Endothelial cell of umbilical vein (primary cell): Measurements from ENCODE around the gene HMCN1. TPM values are rescaled to one million over a fixed set of nuclear protein-coding genes. Genes with fewer than 3 reads are reported as not detected.

Source experiments
- BruUV-seq: library from RNA; stranded (reverse); fragments of 400-500 nt; replicated peaks from 2 replicates; lab custom pipeline; 2021; lab: Mats Ljungman, UMichigan
- CTCF ChIA-PET: fragments of 300-600, 350-600 bp; sonication (Branson Sonifier 250); formaldehyde crosslinking; loops from one replicate; lab custom pipeline; 2021; ENCODE audit warnings: antibody characterized with exemption, inconsistent platforms; lab: Charles Lee
- POLR2A ChIA-PET: fragments of 300-600, 350-600 bp; sonication (Branson Sonifier 250); formaldehyde crosslinking; loops from one replicate; lab custom pipeline; 2021; ENCODE audit warnings: antibody characterized with exemption, inconsistent platforms; lab: Charles Lee
- DNase-seq: peaks from one replicate; pipeline ENCODE4 v3.0.0-alpha.2; 2011; ENCODE audit warnings: low read depth, low spot score
- FAIRE-seq: peaks from 2 replicates; lab custom pipeline; 2011; peaks lifted over from hg19 to GRCh38; lab: Jason Lieb, UNC
- H2AFZ ChIP-seq: 2 replicates; pipeline ENCODE4 v1.6.0; 2012; ENCODE audit warnings: low read depth, low read length, control low read depth, inconsistent platforms
- H3K27ac ChIP-seq: 2 replicates; pipeline ENCODE4 v1.5.1; 2011; ENCODE audit warnings: low read depth, mild to moderate bottlenecking, control low read depth, low read length, moderate library complexity; ENCODE audit not compliant: insufficient read depth
- H3K27me3 ChIP-seq, 2 experiments: 2 replicates each; pipeline versions ENCODE4 v1.6.0 to v1.6.1; 2011; ENCODE audit warnings: low read length in 2 of 2, mixed read lengths in 1 of 2; ENCODE audit not compliant: control insufficient read depth in 2 of 2, insufficient read depth in 2 of 2
- H3K36me3 ChIP-seq, 2 experiments: 2 replicates in 1 of 2; 3 replicates in 1 of 2; pipeline ENCODE4 v1.5.1; 2011; ENCODE audit warnings: low read length in 2 of 2, mild to moderate bottlenecking in 1 of 2, moderate library complexity in 1 of 2; ENCODE audit not compliant: control insufficient read depth in 2 of 2, insufficient read depth in 2 of 2; ENCODE audit errors: extremely low read depth in 1 of 2
- H3K4me1 ChIP-seq: 3 replicates; pipeline ENCODE4 v1.5.1; 2011; ENCODE audit warnings: mild to moderate bottlenecking, low read length; ENCODE audit not compliant: control insufficient read depth, insufficient read depth; ENCODE audit errors: extremely low read depth
- H3K4me2 ChIP-seq: 2 replicates; pipeline ENCODE4 v1.6.1; 2011; ENCODE audit warnings: low read length, control low read depth, mixed read lengths; ENCODE audit not compliant: insufficient read depth
- H3K4me3 ChIP-seq, 3 experiments: fragments of 200-600 bp in 1 of 3; sonication (generic), shearing (Covaris generic) in 1 of 3; replicated peaks in 1 of 3; 2 replicates each; pipeline ENCODE4 v1.5.1; 2011 to 2016; ENCODE audit warnings: control low read depth in 3 of 3, low read length in 3 of 3, mild to moderate bottlenecking in 2 of 3, inconsistent platforms in 1 of 3, low read depth in 1 of 3, moderate library complexity in 1 of 3; ENCODE audit not compliant: insufficient read depth in 1 of 3
- H3K79me2 ChIP-seq: 2 replicates; pipeline ENCODE4 v1.6.0; 2012; ENCODE audit warnings: low read length, inconsistent platforms; ENCODE audit not compliant: control insufficient read depth, insufficient read depth
- H3K9ac ChIP-seq: replicated peaks from 2 replicates; pipeline ENCODE3; 2011; ENCODE audit warnings: low read length, control low read depth; ENCODE audit not compliant: insufficient read depth; ENCODE audit errors: extremely low read depth
- H3K9me1 ChIP-seq: replicated peaks from 3 replicates; pipeline ENCODE4 v1.6.0; 2011; ENCODE audit warnings: mild to moderate bottlenecking, low read length; ENCODE audit not compliant: control insufficient read depth, insufficient read depth; ENCODE audit errors: extremely low read depth
- H3K9me3 ChIP-seq: replicated peaks from 2 replicates; pipeline ENCODE4 v1.5.1; 2012; ENCODE audit warnings: low read length, inconsistent platforms; ENCODE audit not compliant: control insufficient read depth, insufficient read depth
- H4K20me1 ChIP-seq: replicated peaks from 2 replicates; pipeline ENCODE3; 2011; ENCODE audit warnings: mild to moderate bottlenecking, low read length; ENCODE audit not compliant: control insufficient read depth, insufficient read depth; ENCODE audit errors: extremely low read depth
- EZH2 ChIP-seq: IDR thresholded peaks from 2 replicates; pipeline ENCODE4 v1.6.1; 2012; ENCODE audit warnings: borderline replicate concordance, low read depth, mild to moderate bottlenecking, moderate library complexity, low read length, inconsistent platforms; ENCODE audit not compliant: severe bottlenecking
- FOS ChIP-seq: IDR thresholded peaks from 2 replicates; pipeline ENCODE4 v1.6.1; 2011; ENCODE audit warnings: mild to moderate bottlenecking, low read length, moderate library complexity, borderline replicate concordance; ENCODE audit not compliant: insufficient read depth
- GATA2 ChIP-seq: IDR thresholded peaks from 2 replicates; pipeline ENCODE4 v1.7.0; 2011; ENCODE audit warnings: low read depth, mild to moderate bottlenecking, moderate library complexity, mixed read lengths, low read length; ENCODE audit not compliant: insufficient read length, insufficient read depth
- MYC ChIP-seq: IDR thresholded peaks from one replicate; pipeline ENCODE4 v1.6.1; 2011; ENCODE audit warnings: mild to moderate bottlenecking, low read depth, low read length
- POLR2A ChIP-seq: IDR thresholded peaks from 2 replicates; pipeline ENCODE4 v1.6.1; 2012; ENCODE audit warnings: low read depth, mild to moderate bottlenecking, control low read depth, low read length
- POLR2AphosphoS5 ChIP-seq: IDR thresholded peaks from 2 replicates; pipeline ENCODE4 v1.6.1; 2012; ENCODE audit warnings: low read depth, mild to moderate bottlenecking, control low read depth, low read length, moderate library complexity; ENCODE audit not compliant: insufficient read depth
- dilution Hi-C: fragments of 300-500 bp; cut with MboI; formaldehyde crosslinking; loops from one replicate; pipeline ENCODE4 v1.15.0; 2019; ENCODE audit warnings: low sequenced_read_pairs; ENCODE audit not compliant: extremely low pct_ligation_motif_present
- intact Hi-C: fragments of 100-400 bp; cut with micrococcal nuclease; formaldehyde crosslinking; loops from one replicate; pipeline ENCODE4 v1.10.0; 2022
- polyA plus RNA-seq, 4 experiments: library from polyadenylated mRNA; depleted of rRNA in 3 of 4; stranded (reverse) in 3 of 4; unstranded in 1 of 4; fragments of >200 nt; gene quantifications; 2 replicates each; pipeline versions ENCODE4 v1.2.1 to v1.2.3, GENCODE V29; 2011 to 2012; ENCODE audit warnings: missing spikeins in 1 of 4
- total RNA-seq: library from RNA; stranded (reverse); gene quantifications from 2 replicates; pipeline ENCODE4 v1.2.3, GENCODE V29; 2021
- TF ChIP-seq, protein P1 (sequence below), 2 donors: IDR thresholded peaks; 1 replicate in 1 of 2; 2 replicates in 1 of 2; pipeline ENCODE4 v1.5.1; 2011; ENCODE audit warnings: low read length in 2 of 2, mild to moderate bottlenecking in 2 of 2, moderate library complexity in 2 of 2, control low read depth in 1 of 2, inconsistent platforms in 1 of 2, low read depth in 1 of 2; ENCODE audit not compliant: insufficient read depth in 1 of 2; ENCODE audit errors: extremely low read depth in 1 of 2
- TF ChIP-seq, protein P2 (sequence below): IDR thresholded peaks from 2 replicates; pipeline ENCODE4 v1.6.1; 2011; ENCODE audit not compliant: insufficient read depth, insufficient read length

HMCN1 gene
- total and polyA plus RNA-seq, 2 donors (not counting 3 experiments of a cell fraction or from before 2014, with no cell fraction given), result 10.3 to 16.0 TPM

DNA sequence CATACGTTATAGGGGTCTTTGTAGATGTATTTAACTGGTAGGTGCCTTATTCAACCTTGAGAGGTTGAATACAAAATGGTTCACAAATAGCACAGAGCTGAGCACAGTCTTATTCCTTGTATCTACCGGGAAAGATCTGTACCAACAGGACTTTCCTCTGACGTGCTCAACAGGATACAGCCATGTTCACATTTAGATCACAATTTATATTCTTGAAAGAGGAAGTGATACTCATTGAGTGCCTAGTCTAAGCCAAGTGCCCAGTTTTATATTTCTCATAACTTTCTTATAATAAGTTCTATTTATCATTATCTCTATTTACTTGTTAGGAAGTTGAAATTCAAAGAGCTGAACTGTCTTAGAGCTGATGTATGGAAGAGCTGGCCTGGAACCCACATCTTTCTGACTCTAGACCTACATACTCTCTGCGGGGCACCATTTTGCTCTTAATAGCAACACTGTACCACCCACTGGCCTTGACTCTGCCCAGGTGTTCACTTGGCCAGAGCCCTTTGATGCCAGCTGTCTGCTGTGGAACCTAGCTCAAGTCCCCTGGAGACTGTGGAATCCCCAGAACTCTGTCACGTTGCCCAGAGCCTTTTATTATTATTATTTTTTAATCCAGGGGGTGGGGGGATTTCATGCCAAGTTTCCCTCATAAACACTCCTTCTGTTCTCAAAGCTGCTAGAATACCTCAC lies 484.6 kb downstream of the HMCN1 start:
- no peaks in the 10 kb centered on the region for H4K20me1 ChIP-seq
- no peaks in the 10 kb centered on the region for H3K36me3 ChIP-seq
- H3K4me2 ChIP-seq, result no peak overlapping the region
- no peak overlapping the region for H3K4me3 ChIP-seq
- FAIRE-seq (no peak), DNase-seq (no peak)
- TF ChIP-seq POLR2A, result no peak
- no peak for TF ChIP-seq MYC
- TF ChIP-seq FOS, result no peak
- TF ChIP-seq, protein P1, sequence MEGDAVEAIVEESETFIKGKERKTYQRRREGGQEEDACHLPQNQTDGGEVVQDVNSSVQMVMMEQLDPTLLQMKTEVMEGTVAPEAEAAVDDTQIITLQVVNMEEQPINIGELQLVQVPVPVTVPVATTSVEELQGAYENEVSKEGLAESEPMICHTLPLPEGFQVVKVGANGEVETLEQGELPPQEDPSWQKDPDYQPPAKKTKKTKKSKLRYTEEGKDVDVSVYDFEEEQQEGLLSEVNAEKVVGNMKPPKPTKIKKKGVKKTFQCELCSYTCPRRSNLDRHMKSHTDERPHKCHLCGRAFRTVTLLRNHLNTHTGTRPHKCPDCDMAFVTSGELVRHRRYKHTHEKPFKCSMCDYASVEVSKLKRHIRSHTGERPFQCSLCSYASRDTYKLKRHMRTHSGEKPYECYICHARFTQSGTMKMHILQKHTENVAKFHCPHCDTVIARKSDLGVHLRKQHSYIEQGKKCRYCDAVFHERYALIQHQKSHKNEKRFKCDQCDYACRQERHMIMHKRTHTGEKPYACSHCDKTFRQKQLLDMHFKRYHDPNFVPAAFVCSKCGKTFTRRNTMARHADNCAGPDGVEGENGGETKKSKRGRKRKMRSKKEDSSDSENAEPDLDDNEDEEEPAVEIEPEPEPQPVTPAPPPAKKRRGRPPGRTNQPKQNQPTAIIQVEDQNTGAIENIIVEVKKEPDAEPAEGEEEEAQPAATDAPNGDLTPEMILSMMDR (IDR thresholded peaks at IDR 0.05; ENCODE audit: extremely low read depth in 1 of 2, insufficient read depth in 1 of 2, low read depth in 1 of 2, low read length in 2 of 2), result no peak
- no peak for TF ChIP-seq EZH2
- TF ChIP-seq POLR2AphosphoS5, result no peak
- no peak for TF ChIP-seq GATA2
- TF ChIP-seq, protein P2, sequence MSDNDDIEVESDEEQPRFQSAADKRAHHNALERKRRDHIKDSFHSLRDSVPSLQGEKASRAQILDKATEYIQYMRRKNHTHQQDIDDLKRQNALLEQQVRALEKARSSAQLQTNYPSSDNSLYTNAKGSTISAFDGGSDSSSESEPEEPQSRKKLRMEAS, result no peak
- intact Hi-C loops, result loop anchor here (10.0 kb wide), 1 partner anchor 1044 kb away; no protein-coding TSS in a partner anchor
- H3K27me3 ChIP-seq, result no peaks in the 10 kb centered on the region
- dilution Hi-C loops, result no loop called here
- no peak overlapping the region for H3K27ac ChIP-seq
- H3K79me2 ChIP-seq, result no peaks in the 10 kb centered on the region
- no peak overlapping the region for H2AFZ ChIP-seq
- H3K4me1 ChIP-seq, result no peaks in the 10 kb centered on the region
- H3K9me3 ChIP-seq, result no peaks in the 10 kb centered on the region
- CTCF ChIA-PET, result interaction anchor here (0.6 to 1.4 kb wide), 4 partner anchors 16 to 498 kb away, joined by 3 to 7 read pairs (median 4); no protein-coding TSS in a partner anchor
- H3K9ac ChIP-seq, result no peak overlapping the region
- no TSS peak for BruUV-seq
- POLR2A ChIA-PET, result no interaction called here
- H3K9me1 ChIP-seq, result no peaks in the 10 kb centered on the region
